IPS DF 4.7 (cell line): ENCODE results near the gene GRIA1.

Source experiments
- DNase-seq: peaks from one replicate; pipeline ENCODE4 v3.0.0-alpha.2; 2013; ENCODE audit warnings: low spot score; ENCODE audit errors: extremely low read depth

Gene GRIA1

GRCh38 chr5:153546566-153546965 lies 56.1 kb downstream of the GRIA1 start:
- DNase-seq, result no peak

- peak; percentile 49 for DNase-seq
These were observed 61.1 kb downstream of the GRIA1 start for GRCh38 chr5:153551537-153552079.

- no peak for DNase-seq
These were observed 62.4 kb downstream of the GRIA1 start for GRCh38 chr5:153552886-153553285.

GRCh38 chr5:153555420-153556114 lies 65.1 kb downstream of the GRIA1 start:
- no peak for DNase-seq

GRCh38 chr5:153558957-153559356 lies 68.5 kb downstream of the GRIA1 start:
- no peak for DNase-seq

- DNase-seq, result no peak
These were observed 69.5 kb downstream of the GRIA1 start for GRCh38 chr5:153559926-153560325.

- DNase-seq, result no peak
These were observed 71.7 kb downstream of the GRIA1 start for GRCh38 chr5:153562189-153562588.

- DNase-seq, result no peak
These were observed 75.4 kb downstream of the GRIA1 start for GRCh38 chr5:153565822-153566221.

- DNase-seq, result no peak
These were observed 78.6 kb downstream of the GRIA1 start for GRCh38 chr5:153569036-153569435.

- DNase-seq, result no peak
These were observed 80.7 kb downstream of the GRIA1 start for GRCh38 chr5:153571162-153571561.

GRCh38 chr5:153572411-153573145 lies 82.1 kb downstream of the GRIA1 start:
- no peak for DNase-seq

- DNase-seq, result no peak
These were observed 83.0 kb downstream of the GRIA1 start for GRCh38 chr5:153573326-153574033.

GRCh38 chr5:153584126-153584959 lies 93.9 kb downstream of the GRIA1 start:
- DNase-seq, result no peak

GRCh38 chr5:153584960-153585359 lies 94.5 kb downstream of the GRIA1 start:
- no peak for DNase-seq

- DNase-seq, result no peak
These were observed 95.3 kb downstream of the GRIA1 start for GRCh38 chr5:153585622-153586277.

GRCh38 chr5:153592081-153592480 lies 101.6 kb downstream of the GRIA1 start:
- DNase-seq, result no peak

GRCh38 chr5:153594785-153595184 lies 104.3 kb downstream of the GRIA1 start:
- no peak for DNase-seq

GRCh38 chr5:153598099-153598498 lies 107.6 kb downstream of the GRIA1 start:
- no peak for DNase-seq

- DNase-seq, result no peak
These were observed 110.9 kb downstream of the GRIA1 start for GRCh38 chr5:153601377-153601776.

- DNase-seq, result no peak
These were observed 114.9 kb downstream of the GRIA1 start for GRCh38 chr5:153605386-153605785.

- no peak for DNase-seq
These were observed 119.5 kb downstream of the GRIA1 start for GRCh38 chr5:153610009-153610408.
